ENCODE measurements around the gene PTF1A.

DNA sequence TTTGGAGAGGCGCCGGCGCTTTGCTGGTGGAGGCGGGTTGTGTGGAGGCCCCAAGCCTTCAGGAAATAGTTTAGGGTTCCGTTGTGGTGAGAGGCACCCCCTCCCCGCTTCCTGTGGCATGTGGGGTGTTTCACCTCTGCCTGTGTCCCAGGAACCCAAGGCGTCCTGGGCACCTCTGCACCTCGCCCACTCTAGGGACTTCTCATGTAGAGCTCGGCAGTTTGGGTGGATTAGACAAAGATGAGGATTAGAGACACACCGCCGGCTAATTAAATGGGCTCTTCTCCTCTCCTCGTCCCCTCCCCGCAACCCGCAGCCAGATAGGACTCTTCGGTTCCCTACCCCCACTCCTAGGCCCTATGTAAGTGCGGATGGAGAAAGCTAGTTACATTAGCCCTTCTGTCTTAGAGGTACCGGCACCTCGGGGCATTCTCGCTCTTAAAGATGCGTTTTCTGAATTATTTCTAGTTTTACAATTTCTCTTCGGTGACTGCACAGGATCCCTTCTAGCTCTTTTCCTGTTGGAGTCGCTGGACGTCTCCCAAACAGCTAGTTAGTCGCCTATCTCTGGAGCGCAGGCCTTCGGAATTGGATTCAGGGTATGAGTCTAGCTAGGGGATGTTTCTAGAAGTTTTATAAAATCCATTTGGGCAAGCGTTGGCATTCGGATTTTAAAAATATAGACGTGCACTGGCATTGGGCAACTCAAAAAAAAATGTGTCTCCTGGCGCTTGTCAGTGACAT, 7.8 kb downstream of the PTF1A start:
- TF ChIP-seq CTCF (IDR thresholded peaks at IDR 0.05) (no peak), EZH2 (IDR thresholded peaks at IDR 0.05) (peak; percentile 68)
